ENCODE measurements around the gene MTHFD2.

GRCh38 chr2:74232426-74232825 lies 34.0 kb downstream of the MTHFD2 start:
- no peak for TF ChIP-seq SIN3A (IDR thresholded peaks at IDR 0.05; ENCODE audit: borderline replicate concordance, insufficient read depth, low read length)
- TF ChIP-seq POLR2AphosphoS5 (IDR thresholded peaks at IDR 0.05; ENCODE audit: low read depth, low read length) = no peak
- TF ChIP-seq REST (IDR thresholded peaks at IDR 0.05; ENCODE audit: insufficient read depth in 1 of 2, low read depth in 2 of 2, low read length in 2 of 2) = no peak
- TF ChIP-seq TAF1 (IDR thresholded peaks at IDR 0.05; ENCODE audit: borderline replicate concordance, insufficient read depth, low read length) = no peak
- no peak for TF ChIP-seq FOXP2 (optimal IDR thresholded peaks at IDR 0.05; ENCODE audit: borderline replicate concordance, extremely low read depth, extremely low read length, insufficient read depth)
